ENCODE measurements around the gene APOL2. TPM values are rescaled to one million over a fixed set of nuclear protein-coding genes. Genes with fewer than 3 reads are reported as not detected.

The APOL2 gene
- total RNA-seq, 1 donor from 2014 or later, result 12.8 TPM

- H3K4me3 ChIP-seq, result no peak overlapping the region
- H3K36me3 ChIP-seq, result no peaks in the 10 kb centered on the region
- no peaks in the 10 kb centered on the region for H3F3A ChIP-seq (ENCODE audit: low read depth)
- no peaks in the 10 kb centered on the region for H3K9me3 Mint-ChIP-seq
- H3K4me1 ChIP-seq, result peaks cover 16% of the 10 kb centered on the region
- H4K20me1 ChIP-seq (ENCODE audit: low read depth), result no peaks in the 10 kb centered on the region
- H3K27me3 Mint-ChIP-seq (ENCODE audit: insufficient read depth, low read depth), result peaks cover 5% of the 10 kb centered on the region
- TF ChIP-seq EZH2phosphoT487 (IDR thresholded peaks at IDR 0.05), result no peak
- no peak for TF ChIP-seq EZH2 (IDR thresholded peaks at IDR 0.05)
- no peak for TF ChIP-seq CTCF (IDR thresholded peaks at IDR 0.05)
- H3K9me3 ChIP-seq (ENCODE audit: low read depth), result no peaks in the 10 kb centered on the region
- peaks cover 7% of the 10 kb centered on the region for H3K36me3 Mint-ChIP-seq
- H3K27ac Mint-ChIP-seq, result no peak overlapping the region
- H3K79me2 ChIP-seq (ENCODE audit: low read depth), result no peaks in the 10 kb centered on the region
- H3K9ac ChIP-seq, result no peak overlapping the region
- no peaks in the 10 kb centered on the region for H3K27me3 ChIP-seq
- no peak overlapping the region for H3K27ac ChIP-seq
- H3K4me3 Mint-ChIP-seq, result no peak overlapping the region
- no peak overlapping the region for H3K4me2 ChIP-seq
- peaks cover 20% of the 10 kb centered on the region for H3K4me1 Mint-ChIP-seq
- no peak overlapping the region for H2AFZ ChIP-seq (replicated peaks)
- DNase-seq (ENCODE audit: low spot score), result no peak
Observed at GRCh38 chr22:36223504-36223903, 15.8 kb downstream of the APOL2 start.

GRCh38 chr22:36222887-36223450 lies 16.4 kb downstream of the APOL2 start:
- H3K27me3 Mint-ChIP-seq (ENCODE audit: insufficient read depth, low read depth), result peaks cover 5% of the 10 kb centered on the region
- Histone ChIP-seq H3K4me3 (no peak overlapping the region), H3K9me3 (ENCODE audit: low read depth) (no peaks in the 10 kb centered on the region), H2AFZ (replicated peaks) (no peak overlapping the region), H3K27ac (no peak overlapping the region), H3K9ac (no peak overlapping the region), H3K79me2 (ENCODE audit: low read depth) (no peaks in the 10 kb centered on the region), H3F3A (ENCODE audit: low read depth) (no peaks in the 10 kb centered on the region), H4K20me1 (ENCODE audit: low read depth) (no peaks in the 10 kb centered on the region), H3K4me1 (peaks cover 16% of the 10 kb centered on the region), H3K4me2 (no peak overlapping the region), H3K27me3 (no peaks in the 10 kb centered on the region), H3K36me3 (no peaks in the 10 kb centered on the region)
- H3K4me1 Mint-ChIP-seq, result peaks cover 16% of the 10 kb centered on the region
- H3K36me3 Mint-ChIP-seq, result peaks cover 3% of the 10 kb centered on the region
- TF ChIP-seq CTCF (IDR thresholded peaks at IDR 0.05) (no peak), EZH2 (IDR thresholded peaks at IDR 0.05) (no peak), EZH2phosphoT487 (IDR thresholded peaks at IDR 0.05) (no peak)
- no peak for DNase-seq (ENCODE audit: low spot score)
- H3K4me3 Mint-ChIP-seq, result no peak overlapping the region
- H3K9me3 Mint-ChIP-seq, result no peaks in the 10 kb centered on the region
- no peak overlapping the region for H3K27ac Mint-ChIP-seq

GRCh38 chr22:36221799-36222751 lies 17.3 kb downstream of the APOL2 start:
- no peaks in the 10 kb centered on the region for H3F3A ChIP-seq (ENCODE audit: low read depth)
- H3K9me3 Mint-ChIP-seq, result no peaks in the 10 kb centered on the region
- peaks cover 16% of the 10 kb centered on the region for H3K4me1 ChIP-seq
- H3K27ac ChIP-seq, result no peak overlapping the region
- H3K27me3 Mint-ChIP-seq (ENCODE audit: insufficient read depth, low read depth), result peaks cover 5% of the 10 kb centered on the region
- TF ChIP-seq EZH2 (IDR thresholded peaks at IDR 0.05), result no peak
- TF ChIP-seq EZH2phosphoT487 (IDR thresholded peaks at IDR 0.05), result no peak
- peak; percentile 74 for TF ChIP-seq CTCF (IDR thresholded peaks at IDR 0.05)
- peak overlapping the region; percentile 50 for H3K27ac Mint-ChIP-seq
- H3K9me3 ChIP-seq (ENCODE audit: low read depth), result no peaks in the 10 kb centered on the region
- no peak overlapping the region for H3K9ac ChIP-seq
- peaks cover 16% of the 10 kb centered on the region for H3K4me1 Mint-ChIP-seq
- H3K79me2 ChIP-seq (ENCODE audit: low read depth), result no peaks in the 10 kb centered on the region
- no peaks in the 10 kb centered on the region for H3K36me3 ChIP-seq
- no peak overlapping the region for H3K4me3 Mint-ChIP-seq
- no peaks in the 10 kb centered on the region for H3K27me3 ChIP-seq
- peak overlapping the region; percentile 60 for H3K4me2 ChIP-seq
- H4K20me1 ChIP-seq (ENCODE audit: low read depth), result no peaks in the 10 kb centered on the region
- no peaks in the 10 kb centered on the region for H3K36me3 Mint-ChIP-seq
- no peak overlapping the region for H3K4me3 ChIP-seq
- peak; percentile 81 for DNase-seq (ENCODE audit: low spot score)
- H2AFZ ChIP-seq (replicated peaks), result peak overlapping the region; percentile 52

Data from neural progenitor cell (in vitro differentiated cells).